HG03108 (cell line): ENCODE measurements around the gene GRIP1.

Experiments used
- ATAC-seq: cut with Tn5 transposase; IDR thresholded peaks from one replicate; pipeline ENCODE4 v1.9.1; 2021; ENCODE audit warnings: moderate library complexity; ENCODE audit not compliant: unreplicated experiment

The GRIP1 gene

GRCh38 chr12:66603981-66604479, 74.8 kb downstream of the GRIP1 start:
- no peak for ATAC-seq

- ATAC-seq, result no peak
These were observed 75.4 kb downstream of the GRIP1 start for GRCh38 chr12:66603461-66603860.

- no peak for ATAC-seq
These were observed 76.3 kb downstream of the GRIP1 start for GRCh38 chr12:66602483-66603143.

GRCh38 chr12:66600903-66601302, 78.0 kb downstream of the GRIP1 start:
- ATAC-seq, result no peak

- ATAC-seq, result no peak
These were observed 79.1 kb downstream of the GRIP1 start for GRCh38 chr12:66599816-66600215.

GRCh38 chr12:66598608-66599007, 80.3 kb downstream of the GRIP1 start:
- ATAC-seq, result no peak

GRCh38 chr12:66598079-66598478, 80.8 kb downstream of the GRIP1 start:
- no peak for ATAC-seq

- ATAC-seq, result no peak
These were observed 82.7 kb downstream of the GRIP1 start for GRCh38 chr12:66596199-66596598.

- ATAC-seq, result no peak
These were observed 84.2 kb downstream of the GRIP1 start for GRCh38 chr12:66594688-66595087.

GRCh38 chr12:66590275-66590985, 88.4 kb downstream of the GRIP1 start:
- ATAC-seq, result no peak

- ATAC-seq, result no peak
These were observed 89.8 kb downstream of the GRIP1 start for GRCh38 chr12:66589095-66589494.

GRCh38 chr12:66587912-66588311, 91.0 kb downstream of the GRIP1 start:
- no peak for ATAC-seq

- no peak for ATAC-seq
These were observed 94.2 kb downstream of the GRIP1 start for GRCh38 chr12:66584673-66585072.

GRCh38 chr12:66573605-66574004, 105.3 kb downstream of the GRIP1 start:
- ATAC-seq, result no peak

GRCh38 chr12:66572845-66573244, 106.0 kb downstream of the GRIP1 start:
- no peak for ATAC-seq

- no peak for ATAC-seq
These were observed 107.4 kb downstream of the GRIP1 start for GRCh38 chr12:66571361-66571915.

- ATAC-seq, result no peak
These were observed 115.7 kb downstream of the GRIP1 start for GRCh38 chr12:66563220-66563619.

- no peak for ATAC-seq
These were observed 123.8 kb downstream of the GRIP1 start for GRCh38 chr12:66555113-66555512.

GRCh38 chr12:66552716-66553115, 126.2 kb downstream of the GRIP1 start:
- ATAC-seq, result no peak

- no peak for ATAC-seq
These were observed 128.2 kb downstream of the GRIP1 start for GRCh38 chr12:66550626-66551025.

GRCh38 chr12:66549050-66549389, 129.9 kb downstream of the GRIP1 start:
- ATAC-seq, result no peak

GRCh38 chr12:66548338-66549049, 130.4 kb downstream of the GRIP1 start:
- no peak for ATAC-seq
